Measurements from ENCODE around the gene NOS1AP. TPM values are rescaled to one million over a fixed set of nuclear protein-coding genes. Genes with fewer than 3 reads are reported as not detected.

Gene NOS1AP
- total RNA-seq, 2 experiments from 2014 or later: not detected

DNA sequence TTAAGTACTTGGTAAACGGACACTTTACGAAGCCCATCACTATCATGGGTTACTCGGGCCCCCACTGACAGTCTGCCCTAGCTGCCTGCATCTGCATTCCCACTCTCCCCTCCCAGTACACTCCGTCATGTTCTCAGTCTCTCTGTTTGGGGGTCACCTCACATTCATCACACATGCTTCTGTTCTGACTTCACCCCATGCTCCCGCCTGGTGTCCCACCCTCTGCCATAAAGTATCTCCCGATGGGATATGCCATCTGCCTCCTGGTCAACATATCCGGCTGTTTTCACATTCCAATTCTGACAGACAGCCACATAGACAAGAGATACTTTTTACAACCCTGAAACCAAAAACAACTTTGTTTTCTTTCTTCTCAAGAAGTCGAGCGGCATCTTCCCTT, 46.9 kb upstream of the NOS1AP start:
- Histone ChIP-seq H3K27ac (ENCODE audit: low read depth, low read length, poor library complexity, severe bottlenecking) (no peak overlapping the region), H3K36me3 (ENCODE audit: insufficient read depth, low read length) (no peaks in the 10 kb centered on the region), H3K79me2 (ENCODE audit: insufficient read depth, low read depth, low read length) (no peaks in the 10 kb centered on the region), H3K4me1 (ENCODE audit: insufficient read depth, low read length, poor library complexity, severe bottlenecking) (no peaks in the 10 kb centered on the region), H4K20me1 (ENCODE audit: insufficient read depth, low read length) (no peaks in the 10 kb centered on the region), H3K4me3 (ENCODE audit: low read depth, low read length, poor library complexity, severe bottlenecking) (no peak overlapping the region), H3K9me3 (ENCODE audit: low read length) (no peaks in the 10 kb centered on the region), H3K9me2 (ENCODE audit: insufficient read depth, low read length) (no peaks in the 10 kb centered on the region), H2AFZ (ENCODE audit: low read length) (no peak overlapping the region), H3K4me2 (ENCODE audit: low read length) (no peak overlapping the region)
- TF ChIP-seq, protein P1, sequence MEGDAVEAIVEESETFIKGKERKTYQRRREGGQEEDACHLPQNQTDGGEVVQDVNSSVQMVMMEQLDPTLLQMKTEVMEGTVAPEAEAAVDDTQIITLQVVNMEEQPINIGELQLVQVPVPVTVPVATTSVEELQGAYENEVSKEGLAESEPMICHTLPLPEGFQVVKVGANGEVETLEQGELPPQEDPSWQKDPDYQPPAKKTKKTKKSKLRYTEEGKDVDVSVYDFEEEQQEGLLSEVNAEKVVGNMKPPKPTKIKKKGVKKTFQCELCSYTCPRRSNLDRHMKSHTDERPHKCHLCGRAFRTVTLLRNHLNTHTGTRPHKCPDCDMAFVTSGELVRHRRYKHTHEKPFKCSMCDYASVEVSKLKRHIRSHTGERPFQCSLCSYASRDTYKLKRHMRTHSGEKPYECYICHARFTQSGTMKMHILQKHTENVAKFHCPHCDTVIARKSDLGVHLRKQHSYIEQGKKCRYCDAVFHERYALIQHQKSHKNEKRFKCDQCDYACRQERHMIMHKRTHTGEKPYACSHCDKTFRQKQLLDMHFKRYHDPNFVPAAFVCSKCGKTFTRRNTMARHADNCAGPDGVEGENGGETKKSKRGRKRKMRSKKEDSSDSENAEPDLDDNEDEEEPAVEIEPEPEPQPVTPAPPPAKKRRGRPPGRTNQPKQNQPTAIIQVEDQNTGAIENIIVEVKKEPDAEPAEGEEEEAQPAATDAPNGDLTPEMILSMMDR (conservative IDR thresholded peaks at IDR 0.05; ENCODE audit: low read length): no peak
- no peak for TF ChIP-seq EZH2phosphoT487 (IDR thresholded peaks at IDR 0.05; ENCODE audit: borderline replicate concordance, low read depth, low read length)
- CTCF ChIA-PET (ENCODE audit: unreplicated experiment): no interaction called here
- POLR2A ChIA-PET: no interaction called here
- BruUV-seq (replicated peaks): no TSS peak
- DNase-seq (ENCODE audit: low spot score): no peak
- intact Hi-C loops (cut with micrococcal nuclease; ENCODE audit: unreplicated experiment): no loop called here

GRCh38 chr1:162023181-162023546, 46.3 kb upstream of the NOS1AP start:
- ChIA-PET POLR2A (no interaction called here), CTCF (ENCODE audit: unreplicated experiment) (no interaction called here)

More at GRCh38 chr1:162023181-162023546, 46.3 kb upstream of the NOS1AP start:
- Histone ChIP-seq H3K4me3 (ENCODE audit: low read depth, low read length, poor library complexity, severe bottlenecking) (no peak overlapping the region), H3K27ac (ENCODE audit: low read depth, low read length, poor library complexity, severe bottlenecking) (no peak overlapping the region), H2AFZ (ENCODE audit: low read length) (no peak overlapping the region), H3K79me2 (ENCODE audit: insufficient read depth, low read depth, low read length) (no peaks in the 10 kb centered on the region), H3K9me3 (ENCODE audit: low read length) (no peaks in the 10 kb centered on the region), H3K36me3 (ENCODE audit: insufficient read depth, low read length) (no peaks in the 10 kb centered on the region), H4K20me1 (ENCODE audit: insufficient read depth, low read length) (no peaks in the 10 kb centered on the region), H3K4me1 (ENCODE audit: insufficient read depth, low read length, poor library complexity, severe bottlenecking) (no peaks in the 10 kb centered on the region), H3K9me2 (ENCODE audit: insufficient read depth, low read length) (no peaks in the 10 kb centered on the region), H3K4me2 (ENCODE audit: low read length) (no peak overlapping the region)
- TF ChIP-seq, protein P1 (conservative IDR thresholded peaks at IDR 0.05; ENCODE audit: low read length): no peak
- TF ChIP-seq EZH2phosphoT487 (IDR thresholded peaks at IDR 0.05; ENCODE audit: borderline replicate concordance, low read depth, low read length): no peak
- intact Hi-C loops (cut with micrococcal nuclease; ENCODE audit: unreplicated experiment): no loop called here
- BruUV-seq (replicated peaks): no TSS peak
- no peak for DNase-seq (ENCODE audit: low spot score)

Data from OCI-LY7 (cell line).